Stimulated activated CD4-positive, alpha-beta T cell treated with anti-CD3 and anti-CD28 coated beads, Interleukin-15, amount 100 ng/mL, for 24 hours (primary cell): Measurements from ENCODE around the gene GPANK1.
A peak's percentile ranks its signal among the peaks of the same experiment; 100 is the strongest.

Experiments used
- DNase-seq: peaks from one replicate; pipeline ENCODE4 v3.0.0-alpha.2; 2020

The GPANK1 gene

GRCh38 chr6:31661262-31662123, 3.3 kb downstream of the GPANK1 start:
- no peak for DNase-seq

- peak; percentile 89 for DNase-seq
Observed at GRCh38 chr6:31660381-31661261, 4.2 kb downstream of the GPANK1 start, which contains the start of gene C6orf47. C6orf47 (minus strand) TSS chr6:31660778; CDS start chr6:31659947, 831 bp downstream.

- DNase-seq: peak; percentile 64
Observed at GRCh38 chr6:31659649-31660380, 5.0 kb downstream of the GPANK1 start.

GRCh38 chr6:31658983-31659648, 5.7 kb downstream of the GPANK1 start:
- DNase-seq: no peak

DNA sequence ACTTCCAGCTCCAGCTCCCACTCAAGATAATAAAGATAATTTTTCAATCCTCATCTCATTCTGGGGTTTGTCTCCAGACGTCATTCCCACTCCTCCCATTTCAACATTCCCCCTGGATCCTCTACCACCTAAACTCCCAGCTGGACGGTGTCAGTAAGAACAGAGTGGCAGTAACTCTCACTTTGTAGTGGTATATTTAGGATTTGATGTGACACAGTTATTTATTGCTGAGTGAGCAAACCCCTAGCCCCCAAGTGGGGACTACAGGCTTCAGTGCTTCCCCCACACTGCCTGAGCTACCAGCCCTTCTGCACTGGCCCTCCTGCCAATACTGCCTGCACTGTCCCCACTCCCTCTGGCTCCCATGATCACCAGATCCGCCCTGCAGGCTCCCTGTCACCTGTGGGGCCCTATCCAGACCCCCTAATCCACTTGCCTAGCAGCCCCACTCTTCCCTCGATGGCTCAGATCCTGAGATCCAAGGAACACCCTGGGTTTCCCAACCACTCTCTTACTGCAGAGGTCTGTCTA, 6.6 kb downstream of the GPANK1 start:
- DNase-seq: no peak

GRCh38 chr6:31657406-31658157, 7.2 kb downstream of the GPANK1 start:
- peak; percentile 41 for DNase-seq

DNA sequence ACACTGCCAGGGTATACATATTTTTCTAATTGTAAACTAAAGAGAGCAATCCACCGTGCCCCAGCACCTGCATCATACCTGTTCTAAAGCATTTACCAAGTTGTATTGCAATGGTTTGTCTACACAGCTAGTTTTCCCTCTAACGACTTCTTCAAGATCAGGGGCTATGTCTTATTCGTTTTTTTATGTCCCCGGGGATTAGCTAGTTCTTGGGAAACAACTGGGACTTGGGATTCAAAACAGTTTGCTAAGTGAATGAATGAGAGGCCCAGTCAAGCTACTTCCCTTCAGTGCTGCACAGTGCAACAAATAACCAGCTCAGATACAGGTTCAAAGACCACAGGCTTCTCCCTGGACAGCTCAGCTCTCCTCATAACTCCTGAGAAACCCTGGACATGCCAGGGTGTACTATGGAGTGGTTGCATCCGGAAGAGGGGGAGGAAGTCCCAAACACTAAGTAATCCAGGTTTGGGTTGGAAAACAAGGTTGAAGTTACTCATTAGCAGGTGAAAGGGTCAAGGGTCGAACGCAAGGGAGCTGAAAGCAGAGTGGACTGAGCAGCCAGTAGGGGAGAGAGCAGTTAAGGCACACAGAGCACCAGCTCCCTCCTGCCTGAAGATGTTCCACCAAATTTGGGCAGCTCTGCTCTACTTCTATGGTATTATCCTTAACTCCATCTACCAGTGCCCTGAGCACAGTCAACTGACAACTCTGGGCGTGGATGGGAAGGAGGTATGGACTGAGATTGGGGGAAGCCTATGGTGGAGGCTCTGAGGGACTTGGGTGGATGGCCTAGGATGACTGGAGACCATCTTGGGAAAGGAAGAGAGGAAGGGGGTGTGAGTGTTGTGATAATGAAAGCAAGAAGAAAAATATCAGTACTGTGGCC, 9.2 kb downstream of the GPANK1 start, which contains the start of gene APOM:
Gene APOM (plus strand): TSS at position 546 of the 889 bp plus-strand sequence. CDS start 73 bp downstream, at position 619.
- no peak for DNase-seq

GRCh38 chr6:31654574-31655348, 10.0 kb downstream of the GPANK1 start:
- no peak for DNase-seq

- DNase-seq: peak; percentile 90
Observed at GRCh38 chr6:31652925-31653724, 11.7 kb downstream of the GPANK1 start.

DNA sequence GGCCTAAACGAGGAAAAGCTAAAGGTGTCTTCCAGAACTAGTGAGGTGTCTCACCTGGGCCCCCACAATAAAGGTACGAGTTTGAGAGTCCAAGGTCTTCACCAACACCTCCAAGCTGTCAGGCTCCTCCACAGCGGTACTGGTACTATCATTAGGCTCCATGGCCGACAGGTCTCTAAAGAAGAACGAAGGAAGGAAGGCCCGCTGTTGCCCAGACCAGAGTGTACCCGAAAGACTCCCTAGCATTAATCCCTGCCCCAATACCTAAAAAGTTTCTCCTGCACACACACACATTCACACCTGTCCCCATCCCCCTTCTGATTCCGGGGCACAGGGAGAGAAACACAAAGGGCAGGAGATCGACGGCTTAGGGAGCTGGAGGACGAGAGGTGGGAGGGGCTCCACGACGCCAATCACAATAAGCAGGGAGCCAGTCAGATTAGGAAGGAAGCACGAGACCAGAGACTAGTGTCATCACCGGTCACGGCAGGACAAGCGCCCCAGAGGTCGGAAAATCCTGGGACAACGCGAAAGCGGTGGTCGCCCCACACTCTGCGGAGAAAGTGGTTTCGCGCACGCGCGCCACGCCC, 13.1 kb downstream of the GPANK1 start:
- peak; percentile 77 for DNase-seq

DNA sequence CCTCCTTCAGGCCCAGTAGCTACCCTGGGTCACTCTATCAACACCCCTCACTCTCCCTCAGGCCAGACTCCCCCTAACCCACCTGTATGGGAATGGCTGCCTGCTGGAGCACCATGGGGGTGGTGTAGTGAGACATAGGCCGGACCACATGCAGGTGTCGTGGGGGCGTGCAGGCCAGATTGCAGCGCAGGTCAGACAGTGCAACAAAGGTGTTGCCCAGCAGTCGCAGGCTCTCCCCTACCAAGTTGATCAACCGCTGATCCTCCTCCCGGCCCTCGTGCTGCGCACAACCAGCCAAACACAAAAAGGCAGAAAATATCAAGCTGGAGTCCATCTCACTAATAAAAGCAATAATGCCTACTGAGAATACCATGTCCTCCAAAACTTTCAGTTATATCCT, 19.5 kb downstream of the GPANK1 start:
- no peak for DNase-seq

DNA sequence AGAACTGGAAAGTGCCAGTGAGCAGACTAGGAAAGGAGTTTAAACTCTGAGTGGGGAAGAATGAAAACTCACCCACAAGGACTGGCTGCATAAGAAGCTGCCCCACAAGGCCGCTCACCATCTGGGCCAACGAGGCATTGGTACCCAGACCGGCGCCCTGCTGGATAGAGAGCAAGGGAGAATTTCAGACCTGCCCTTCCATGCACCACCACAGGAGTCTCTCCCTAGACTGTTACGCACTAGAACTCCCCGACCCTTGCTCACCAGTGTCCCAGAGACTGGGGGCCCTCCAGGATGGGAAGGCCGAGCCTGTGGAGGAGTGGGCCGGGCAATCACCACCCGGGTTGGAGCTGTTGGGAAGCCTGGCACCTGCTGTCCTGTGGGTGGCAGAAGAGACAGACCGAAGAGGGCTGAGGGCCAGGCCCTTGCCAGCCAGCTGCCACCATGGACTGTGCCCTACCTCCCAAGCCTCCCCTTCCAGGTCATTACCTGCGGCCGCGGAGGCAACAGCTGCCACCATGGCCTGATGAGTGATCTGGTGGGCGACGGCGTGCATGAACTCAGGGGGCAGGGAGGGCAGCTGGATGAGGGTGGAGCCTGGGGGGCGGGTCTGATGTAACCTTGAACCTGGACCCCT, 20.9 kb downstream of the GPANK1 start:
- no peak for DNase-seq

DNA sequence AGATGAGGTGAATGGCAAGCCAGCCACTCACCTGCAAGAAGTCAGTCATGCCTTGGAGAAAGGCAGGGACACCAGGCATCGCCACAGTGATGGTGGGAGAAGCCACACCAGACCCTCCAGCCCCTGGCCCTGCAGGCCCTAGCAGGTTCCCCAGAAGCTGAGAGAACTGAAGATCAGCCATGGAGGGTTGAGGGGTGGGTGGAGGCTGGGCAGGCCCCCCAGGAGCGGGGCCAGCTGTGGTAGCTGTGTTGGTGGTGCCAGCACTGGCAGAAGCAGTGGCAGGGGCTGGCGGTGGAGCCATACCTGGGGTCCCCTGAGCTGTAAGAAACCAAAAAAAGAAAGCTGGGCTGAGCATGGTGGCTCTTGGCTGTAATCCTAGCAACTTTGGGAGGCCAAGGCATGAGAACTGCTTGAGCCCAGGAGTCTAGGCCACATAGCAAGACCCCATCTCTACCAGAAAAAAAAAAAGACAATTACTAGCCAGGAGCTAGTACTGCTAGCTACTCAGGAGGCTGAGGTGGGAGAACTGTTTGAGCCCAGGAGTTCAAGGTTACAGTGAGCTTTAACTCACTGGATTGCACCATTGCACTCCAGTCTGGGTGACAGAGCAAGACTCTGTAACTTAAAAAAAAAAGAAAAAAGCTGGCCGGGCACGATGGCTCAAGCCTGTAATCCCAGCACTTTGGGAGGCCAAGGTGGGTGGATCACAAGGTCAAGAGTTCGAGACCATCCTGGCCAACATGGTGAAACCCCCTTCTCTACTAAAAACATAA, 21.8 kb downstream of the GPANK1 start:
- no peak for DNase-seq

DNA sequence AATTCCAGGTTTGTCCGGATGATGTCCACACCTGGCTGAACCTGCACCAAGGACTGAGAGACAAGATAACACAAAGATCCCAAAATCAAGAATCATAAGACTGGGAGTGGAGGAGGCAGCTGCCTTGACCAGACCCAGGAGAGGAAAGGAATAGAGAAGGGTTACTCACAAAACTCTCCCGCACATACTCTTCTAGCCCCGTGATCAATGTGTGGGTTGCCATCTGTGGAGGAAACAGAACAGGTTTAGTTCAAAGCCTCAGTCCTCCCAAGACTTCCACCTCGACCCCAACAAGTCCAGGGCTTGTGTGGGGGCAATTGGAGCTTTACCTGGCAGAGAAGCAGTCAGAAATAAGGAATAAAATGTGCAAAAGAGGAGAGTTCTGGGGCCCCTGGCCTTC, 23.4 kb downstream of the GPANK1 start:
- DNase-seq: no peak

DNA sequence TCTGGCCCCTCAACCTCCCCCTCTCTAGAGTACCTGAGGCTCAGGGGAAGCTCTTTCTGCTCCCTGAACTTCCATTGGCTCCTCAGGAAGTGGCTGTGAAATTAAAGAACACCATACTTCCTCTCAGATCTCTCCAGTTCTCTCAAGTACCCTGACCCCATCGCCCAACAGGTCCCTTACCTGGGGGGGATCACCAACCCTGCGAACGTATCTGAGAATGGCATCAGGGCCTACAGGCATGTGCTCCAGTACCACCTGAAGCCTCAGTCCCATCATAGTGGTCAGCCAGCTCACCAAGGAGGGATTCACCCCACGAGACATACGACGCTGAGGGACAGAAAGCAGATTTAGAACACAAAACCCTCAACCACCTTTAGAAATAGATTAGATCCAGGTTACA, 24.2 kb downstream of the GPANK1 start:
- no peak for DNase-seq

- DNase-seq: peak; percentile 58
Observed at GRCh38 chr6:31639449-31639861, 25.3 kb downstream of the GPANK1 start.

- no peak for DNase-seq
Observed at GRCh38 chr6:31639043-31639442, 25.8 kb downstream of the GPANK1 start.
